SW480 (cell line): ENCODE measurements around the gene TULP4.
"Not testable (repeated sequence)": the region's sequence is repeated elsewhere in the genome, so short reads cannot be mapped to it uniquely, and the experiment has no call there.

Source experiments
- DNase-seq: peaks from one replicate; pipeline ENCODE4 v3.0.0-alpha.2; 2016; ENCODE audit warnings: low spot score

The TULP4 gene

DNA sequence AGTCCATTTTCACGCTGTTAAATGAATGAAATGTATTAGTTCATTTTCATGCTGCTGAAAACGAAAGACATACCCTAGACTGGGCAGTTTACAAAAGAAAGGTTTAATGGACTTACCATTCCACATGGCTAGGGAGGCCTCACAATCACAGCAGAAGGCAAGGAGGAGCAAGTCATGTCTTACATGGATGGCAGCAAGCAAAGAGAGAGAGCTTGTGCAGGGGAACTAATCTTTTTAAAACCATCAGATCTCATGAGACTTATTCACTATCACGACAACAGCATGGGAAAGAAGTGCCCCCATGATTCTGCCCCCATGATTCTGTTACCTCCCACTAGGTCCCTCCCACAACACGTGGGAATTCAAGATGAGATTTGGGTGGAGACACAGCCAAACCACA lies 79.7 kb downstream of the TULP4 start:
- DNase-seq: not testable (repeated sequence)

DNA sequence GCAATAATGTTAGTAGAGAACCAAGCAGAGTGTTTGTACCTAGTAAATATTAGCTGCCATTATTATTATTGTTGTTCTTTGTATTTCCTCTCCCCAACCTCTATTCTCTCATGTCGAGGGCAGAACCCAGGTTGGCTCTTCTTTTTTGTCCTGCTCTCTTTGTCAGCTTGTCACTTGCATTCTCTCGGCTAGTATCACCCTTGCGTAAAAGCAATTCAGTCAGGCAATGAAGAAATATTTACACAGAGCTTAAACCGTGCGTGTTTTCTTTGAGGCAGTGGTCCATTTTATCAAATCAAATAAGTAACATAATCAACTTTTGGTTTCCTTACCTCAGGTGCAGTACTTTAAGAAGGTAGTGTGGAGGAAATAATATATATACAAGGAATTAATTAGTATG lies 83.9 kb downstream of the TULP4 start:
- DNase-seq: no peak

- DNase-seq: no peak
Measured at GRCh38 chr6:158397578-158397977, 85.3 kb downstream of the TULP4 start.

GRCh38 chr6:158398252-158399024 lies 86.2 kb downstream of the TULP4 start:
- DNase-seq: no peak

DNA sequence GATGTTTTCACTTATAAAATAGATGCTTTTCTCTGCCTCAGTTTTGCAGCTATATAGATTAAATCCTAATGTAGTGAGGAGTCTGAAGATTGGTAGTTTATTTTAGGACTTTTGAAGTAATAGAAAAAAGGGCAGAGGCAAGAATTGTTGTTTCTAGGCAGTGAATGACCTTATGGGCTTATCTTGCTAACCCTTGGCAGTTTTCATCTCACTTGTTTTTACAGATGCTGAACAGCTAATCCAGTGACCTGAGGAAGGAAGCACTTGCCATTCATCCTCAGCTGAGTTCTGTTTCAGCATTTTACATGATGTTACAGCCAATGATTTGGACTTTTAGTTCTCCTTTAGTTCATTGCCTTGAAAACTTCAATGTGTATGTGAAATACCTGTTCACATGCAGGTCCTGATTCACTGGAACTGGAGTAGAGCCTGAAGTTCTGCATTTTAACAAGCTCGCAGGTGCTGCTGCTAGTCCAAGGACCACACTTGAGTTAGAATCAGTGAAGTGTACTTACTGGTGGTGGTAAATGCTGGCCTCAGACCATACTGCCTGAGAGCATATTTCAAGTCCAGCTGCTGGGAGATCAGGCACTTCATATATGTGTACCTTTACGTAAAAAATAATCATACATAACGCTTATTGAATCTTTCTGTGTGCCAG lies 86.9 kb downstream of the TULP4 start:
- DNase-seq: no peak

DNA sequence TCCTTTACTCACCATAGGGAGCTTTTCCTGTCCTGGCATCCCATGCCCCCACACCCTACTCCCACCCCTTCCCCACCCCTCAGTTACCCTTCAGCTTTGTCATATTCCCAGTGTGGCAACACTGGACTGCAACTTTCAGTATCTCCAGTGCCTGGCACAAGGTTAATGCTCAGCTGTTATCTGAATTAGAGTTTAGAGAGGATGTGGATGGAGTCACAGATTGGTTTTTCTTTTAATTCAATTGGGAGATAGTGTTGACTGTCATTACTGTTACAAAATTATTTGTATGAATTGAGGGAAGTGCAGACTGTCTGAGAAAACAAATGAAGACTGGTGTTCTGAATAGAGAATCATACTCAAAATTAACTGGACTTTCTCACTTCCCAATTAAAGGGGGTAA lies 89.9 kb downstream of the TULP4 start:
- no peak for DNase-seq

- not testable (repeated sequence) for DNase-seq
Measured at GRCh38 chr6:158405321-158405831, 93.1 kb downstream of the TULP4 start.

DNA sequence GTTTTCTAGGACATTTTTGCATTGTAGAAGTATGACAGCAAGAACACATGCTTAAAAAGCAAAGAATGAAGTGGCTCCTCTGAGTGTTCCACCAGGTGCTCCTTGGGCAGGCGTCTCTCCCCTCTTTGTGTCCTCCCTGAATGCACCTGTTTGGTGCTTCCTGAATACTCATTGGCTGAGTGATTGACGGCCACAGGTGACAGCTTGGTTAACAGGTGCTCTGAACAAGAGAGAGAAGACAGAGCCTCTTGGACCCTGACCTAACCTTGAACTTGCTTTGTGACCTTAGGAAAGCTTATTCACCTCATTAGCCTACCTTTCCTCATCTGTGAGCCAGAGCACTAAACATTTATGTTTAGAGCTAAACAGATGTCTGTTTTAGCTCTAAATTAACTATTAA lies 93.7 kb downstream of the TULP4 start:
- DNase-seq: no peak

- no peak for DNase-seq
Measured at GRCh38 chr6:158406736-158407135, 94.5 kb downstream of the TULP4 start.

DNA sequence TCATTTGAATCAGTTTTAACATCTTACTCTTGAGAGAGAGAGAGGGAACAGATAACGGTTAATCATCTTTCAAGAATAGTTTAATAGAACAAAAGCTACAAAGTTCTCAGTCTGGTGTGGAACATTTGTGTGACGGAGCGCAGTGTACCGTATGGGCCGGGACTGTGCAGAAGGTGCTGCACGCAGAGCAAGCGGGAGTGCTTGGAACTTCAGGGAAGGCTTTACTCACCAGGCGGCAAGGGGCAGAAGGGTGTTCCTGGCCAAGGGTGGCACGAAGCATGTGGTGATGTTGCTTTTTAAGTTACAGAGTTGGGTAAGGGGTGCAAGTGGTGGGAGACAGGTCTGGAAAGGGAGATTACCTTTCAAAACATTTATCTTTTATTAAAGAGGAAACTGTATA lies 95.7 kb downstream of the TULP4 start:
- no peak for DNase-seq

DNA sequence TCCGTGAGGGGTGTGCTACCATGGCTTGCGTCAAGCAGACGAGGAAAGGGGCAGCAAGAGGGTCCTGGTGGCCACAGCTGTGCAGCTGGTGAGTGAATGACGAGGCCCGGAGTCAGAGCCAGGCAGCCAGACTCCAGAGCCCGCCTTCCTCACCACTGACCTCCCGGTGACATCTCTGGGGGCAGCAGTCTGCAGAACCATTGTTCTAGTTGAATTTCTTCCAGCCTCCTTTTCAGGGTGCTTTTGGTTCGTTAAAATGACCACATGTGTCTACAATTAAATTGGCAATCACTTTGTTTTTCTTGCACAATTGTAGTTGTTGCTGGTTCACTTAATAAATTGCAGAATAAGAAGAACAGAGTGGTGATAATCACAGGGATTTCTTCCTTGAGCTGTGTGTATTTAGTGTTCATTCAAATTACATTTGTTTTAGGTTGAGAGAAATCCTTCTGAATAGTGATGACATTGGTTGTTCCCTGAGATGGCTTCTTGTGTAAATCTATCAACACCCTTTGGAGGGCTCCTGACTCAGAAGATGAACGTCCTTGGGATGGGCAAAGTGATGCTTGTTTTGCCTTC lies 96.4 kb downstream of the TULP4 start:
- DNase-seq: no peak

DNA sequence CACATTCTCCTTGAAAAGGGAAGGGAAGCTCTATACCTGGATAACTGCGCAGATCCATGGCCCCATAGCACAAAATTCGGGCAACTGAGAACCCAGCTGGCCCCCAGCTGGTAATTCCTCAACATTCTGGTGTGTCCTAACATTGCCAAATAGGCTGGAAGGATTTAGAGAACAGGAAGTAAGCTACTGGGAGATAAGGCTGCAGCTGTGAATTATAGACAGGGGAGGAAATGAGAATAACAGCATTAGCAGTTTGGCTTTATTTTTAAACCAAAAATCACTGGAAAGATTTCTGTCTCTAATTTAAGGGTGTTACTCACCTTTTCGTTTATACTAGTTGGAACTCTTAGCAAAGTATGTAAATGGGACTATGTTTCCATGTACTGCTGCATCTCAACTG lies 97.2 kb downstream of the TULP4 start:
- no peak for DNase-seq

DNA sequence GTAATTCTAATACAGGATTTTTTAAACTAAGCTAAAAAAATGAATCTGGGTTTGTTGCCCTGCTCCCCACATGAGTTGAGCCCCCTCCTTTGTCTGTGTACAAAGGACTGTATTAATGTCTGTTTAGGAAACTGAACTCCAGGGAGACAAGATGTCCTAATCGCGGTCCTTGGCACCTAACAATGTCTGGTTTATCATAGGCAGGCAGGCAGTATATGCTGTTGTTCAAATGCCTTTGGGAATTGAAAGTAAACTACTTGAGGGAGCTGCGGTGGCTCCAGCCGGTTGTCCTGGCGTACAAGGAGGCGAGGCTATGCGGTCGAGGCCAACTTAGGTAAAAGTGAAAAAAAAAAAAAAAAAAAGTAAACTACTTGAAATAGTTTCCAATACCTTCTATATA lies 98.5 kb downstream of the TULP4 start:
- DNase-seq: no peak

DNA sequence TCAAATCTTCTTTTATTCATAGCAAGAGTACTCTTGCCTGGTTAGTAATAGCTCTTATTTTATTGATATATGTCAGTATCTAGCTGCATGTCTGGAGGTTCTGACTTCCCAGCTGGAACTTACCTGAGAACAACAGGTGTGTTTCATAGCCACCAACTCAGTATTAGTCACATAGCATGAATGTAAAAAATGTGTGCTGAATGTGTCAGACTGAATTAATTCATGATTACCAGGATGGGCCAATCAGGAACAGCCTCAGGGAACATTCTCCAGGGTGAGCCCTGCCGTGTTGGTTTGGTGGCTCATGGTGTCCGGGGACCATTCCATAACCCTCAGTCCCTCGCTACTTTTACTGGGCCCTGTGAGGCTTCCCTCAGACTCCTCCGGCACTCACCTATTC lies 99.7 kb downstream of the TULP4 start:
- peak; percentile 70 for DNase-seq

DNA sequence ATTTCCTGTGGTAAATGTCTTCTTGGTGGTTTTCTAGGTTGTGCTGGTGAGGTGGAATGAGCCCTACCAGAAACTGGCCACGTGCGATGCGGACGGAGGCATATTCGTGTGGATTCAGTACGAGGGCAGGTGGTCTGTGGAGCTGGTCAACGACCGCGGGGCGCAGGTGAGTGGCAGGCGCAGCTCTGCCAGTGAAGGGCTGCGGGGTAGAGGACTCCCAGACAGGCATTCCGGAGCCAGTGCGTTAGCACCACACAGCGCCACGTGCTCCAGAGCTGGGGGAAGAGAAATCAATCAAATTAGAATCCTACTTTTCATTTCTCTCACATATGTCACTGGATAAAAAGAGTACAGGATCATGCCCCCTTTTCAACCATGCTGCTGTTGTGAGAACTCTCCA lies 100.8 kb downstream of the TULP4 start:
- no peak for DNase-seq

DNA sequence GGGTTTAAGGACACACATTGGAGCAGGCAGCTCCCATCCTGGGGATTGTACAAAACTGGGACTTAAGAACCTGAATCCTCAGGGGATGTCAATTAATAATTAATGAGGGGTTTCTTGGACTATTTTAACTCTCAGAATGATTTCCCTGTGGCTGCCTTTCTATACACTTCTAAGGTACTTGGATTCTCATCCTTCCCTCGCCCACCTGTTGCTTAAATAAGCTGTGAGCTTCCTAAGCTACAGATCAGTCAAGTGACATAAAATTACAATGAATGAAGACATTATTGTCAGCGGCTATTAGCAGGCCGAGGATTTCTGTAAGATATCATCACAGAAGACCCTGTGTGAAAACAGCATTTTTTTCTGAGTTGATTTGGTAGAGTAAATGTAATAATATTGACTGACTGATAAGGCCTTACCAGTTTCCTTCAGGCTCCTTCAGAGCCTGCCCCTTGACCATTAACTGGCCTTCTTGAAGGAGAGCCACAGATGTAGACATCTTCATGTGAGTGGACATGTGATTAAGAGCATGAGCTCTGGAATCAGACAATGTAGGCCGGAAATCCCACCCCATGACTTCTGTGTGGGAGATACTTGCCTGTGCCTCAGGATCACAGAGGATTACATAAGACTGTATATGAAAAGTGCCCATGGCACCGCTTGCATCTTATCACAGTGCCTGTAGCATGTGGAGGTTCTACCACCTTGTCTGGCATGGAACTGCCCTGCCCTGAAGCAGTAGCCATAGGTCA lies 101.7 kb downstream of the TULP4 start:
- DNase-seq: no peak

- peak; percentile 2 for DNase-seq
Measured at GRCh38 chr6:158414851-158415262, 102.6 kb downstream of the TULP4 start.

DNA sequence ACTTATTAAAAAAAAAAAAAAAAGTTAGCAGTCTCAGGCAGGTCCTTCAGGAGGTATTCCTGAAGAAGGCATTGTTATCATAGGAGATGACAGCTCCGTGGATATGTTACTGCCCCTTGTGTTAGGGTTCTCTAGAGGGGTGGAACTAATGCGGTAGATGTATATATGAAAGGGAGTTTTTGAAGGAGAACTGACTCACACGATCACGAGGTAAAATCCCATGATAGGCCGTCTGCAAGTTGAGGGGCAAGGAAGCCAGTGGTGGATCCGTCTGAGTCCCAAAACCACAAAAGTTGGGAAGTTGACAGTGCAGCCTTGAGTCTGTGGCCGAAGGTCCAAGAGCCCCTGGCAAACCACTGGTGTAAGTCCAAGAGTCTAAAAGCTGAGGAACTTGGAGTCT lies 103.4 kb downstream of the TULP4 start:
- DNase-seq: no peak

- DNase-seq: no peak
Measured at GRCh38 chr6:158416883-158417759, 104.9 kb downstream of the TULP4 start.

DNA sequence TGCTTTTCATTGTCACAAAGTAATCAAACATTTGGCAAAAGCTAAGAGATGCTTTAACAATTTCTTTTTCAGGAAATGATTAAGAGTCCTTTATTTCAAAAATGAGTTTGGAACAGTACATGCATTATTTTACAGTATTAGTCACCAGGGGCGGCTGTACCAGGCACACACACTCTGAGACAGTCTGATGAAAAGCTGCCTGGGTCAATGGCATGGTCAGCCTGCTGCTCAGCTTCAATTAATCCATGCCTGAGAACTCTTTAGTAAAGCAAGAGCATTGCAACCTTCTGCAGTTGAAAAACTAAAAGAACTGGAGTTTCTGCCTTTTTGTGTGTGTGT lies 105.5 kb downstream of the TULP4 start:
- no peak for DNase-seq

DNA sequence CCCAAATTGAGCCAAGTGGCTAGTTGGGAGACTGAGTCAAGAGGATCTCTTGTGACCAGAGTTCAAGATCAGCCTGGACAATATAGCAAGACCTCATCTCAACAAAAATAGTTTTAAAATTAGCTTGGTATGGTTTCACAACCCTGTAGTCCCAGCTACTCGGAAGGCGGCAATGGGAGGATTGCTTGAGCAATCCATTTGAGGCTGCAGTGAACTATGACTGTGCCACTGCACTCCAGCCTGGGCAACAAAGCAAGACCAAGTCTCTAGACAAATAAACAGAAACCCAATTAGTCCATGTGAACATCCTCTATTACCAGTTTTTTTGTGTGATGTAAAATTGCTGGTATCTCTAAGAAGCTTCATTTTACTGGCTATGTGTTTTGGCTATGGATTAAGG lies 106.2 kb downstream of the TULP4 start:
- DNase-seq: no peak
